Keratinocyte (primary cell): ENCODE results near the gene DCUN1D2. TPM values are rescaled to one million over a fixed set of nuclear protein-coding genes. Genes with fewer than 3 reads are reported as not detected.

ENCODE experiments used
- DNase-seq: peaks from one replicate; pipeline ENCODE4 v3.0.0-alpha.2; 2011; ENCODE audit warnings: low read depth, missing footprints, low spot score
- FAIRE-seq: peaks from 2 replicates; lab custom pipeline; 2011; peaks lifted over from hg19 to GRCh38; lab: Jason Lieb, UNC
- H2AFZ ChIP-seq: 2 replicates; pipeline ENCODE4 v1.6.0; 2012; ENCODE audit warnings: low read length, control low read depth, inconsistent platforms; ENCODE audit not compliant: control insufficient read depth
- H3K27ac ChIP-seq: 2 replicates; pipeline ENCODE4 v1.5.1; 2011; ENCODE audit warnings: low read length; ENCODE audit not compliant: control insufficient read depth, insufficient read depth
- H3K27me3 ChIP-seq: 3 replicates; pipeline ENCODE4 v1.6.0; 2011; ENCODE audit warnings: low read length; ENCODE audit not compliant: control insufficient read depth, insufficient read depth; ENCODE audit errors: extremely low read depth
- H3K36me3 ChIP-seq, 2 experiments: 2 replicates in 1 of 2; 3 replicates in 1 of 2; pipeline ENCODE4 v1.5.1; 2011; ENCODE audit warnings: low read length in 2 of 2, mild to moderate bottlenecking in 1 of 2; ENCODE audit not compliant: control insufficient read depth in 2 of 2, insufficient read depth in 2 of 2; ENCODE audit errors: extremely low read depth in 1 of 2
- H3K4me1 ChIP-seq: 3 replicates; pipeline ENCODE4 v1.5.1; 2011; ENCODE audit warnings: low read length; ENCODE audit not compliant: control insufficient read depth, insufficient read depth; ENCODE audit errors: extremely low read depth
- H3K4me2 ChIP-seq: 3 replicates; pipeline ENCODE4 v1.6.0; 2011; ENCODE audit warnings: low read depth, low read length; ENCODE audit not compliant: control insufficient read depth, insufficient read depth; ENCODE audit errors: extremely low read depth
- H3K4me3 ChIP-seq, 3 experiments: fragments of 200-600 bp in 1 of 3; sonication (generic) in 1 of 3; 2 replicates in 2 of 3; 3 replicates in 1 of 3; pipeline ENCODE4 v1.5.1; 2011 to 2016; ENCODE audit warnings: low read length in 3 of 3, mild to moderate bottlenecking in 3 of 3, control low read depth in 2 of 3, inconsistent platforms in 1 of 3, low read depth in 1 of 3, mixed read lengths in 1 of 3, mixed run types in 1 of 3, moderate library complexity in 1 of 3; ENCODE audit not compliant: control insufficient read depth in 2 of 3, insufficient read depth in 2 of 3; ENCODE audit errors: extremely low read depth in 1 of 3
- H3K79me2 ChIP-seq: 2 replicates; pipeline ENCODE4 v1.6.0; 2012; ENCODE audit warnings: low read length; ENCODE audit not compliant: control insufficient read depth, insufficient read depth
- H3K9ac ChIP-seq: 3 replicates; pipeline ENCODE4 v1.6.0; 2011; ENCODE audit warnings: low read length; ENCODE audit not compliant: control insufficient read depth, insufficient read depth; ENCODE audit errors: extremely low read depth
- H3K9me1 ChIP-seq: 3 replicates; pipeline ENCODE4 v1.6.0; 2011; ENCODE audit warnings: low read length; ENCODE audit not compliant: control insufficient read depth, insufficient read depth; ENCODE audit errors: extremely low read depth
- H3K9me3 ChIP-seq: 2 replicates; pipeline ENCODE4 v1.5.1; 2012; ENCODE audit warnings: low read depth, low read length; ENCODE audit not compliant: control insufficient read depth
- H4K20me1 ChIP-seq: 3 replicates; pipeline ENCODE4 v1.6.0; 2011; ENCODE audit warnings: low read length; ENCODE audit not compliant: control insufficient read depth, insufficient read depth; ENCODE audit errors: extremely low read depth
- CTCF ChIP-seq, 3 experiments: IDR thresholded peaks in 1 of 3; conservative IDR thresholded peaks in 1 of 3; optimal IDR thresholded peaks in 1 of 3; 2 replicates in 2 of 3; 3 replicates in 1 of 3; pipeline versions ENCODE3 to v1.5.1; 2011; ENCODE audit warnings: low read length in 3 of 3, mild to moderate bottlenecking in 3 of 3, moderate library complexity in 2 of 3, control low read depth in 1 of 3, inconsistent platforms in 1 of 3; ENCODE audit not compliant: insufficient read depth in 2 of 3; ENCODE audit errors: extremely low read depth in 1 of 3
- EZH2 ChIP-seq: IDR thresholded peaks from one replicate; pipeline ENCODE4 v1.6.1; 2012; ENCODE audit warnings: inconsistent platforms, mild to moderate bottlenecking, low read length, moderate library complexity
- dilution Hi-C: fragments of 300-500 bp; cut with MboI; formaldehyde crosslinking; loops from one replicate; pipeline ENCODE4 v1.7.0; 2020; ENCODE audit warnings: low sequenced_read_pairs; ENCODE audit not compliant: extremely low pct_ligation_motif_present
- polyA plus RNA-seq, 5 experiments: library from polyadenylated mRNA; depleted of rRNA in 3 of 5; stranded (reverse) in 3 of 5; stranded (forward) in 1 of 5; unstranded in 1 of 5; fragments of >200 nt; gene quantifications; 1 replicate in 1 of 5; 2 replicates in 3 of 5; 3 replicates in 1 of 5; pipeline versions ENCODE4 v1.2.1 to v1.2.3, GENCODE V29; 2011 to 2012; ENCODE audit warnings: missing spikeins in 2 of 5, low read depth in 1 of 5, low replicate concordance in 1 of 5

The DCUN1D2 gene
- polyA plus RNA-seq, 1 donor (not counting 4 experiments of a cell fraction or from before 2014, with no cell fraction given) = 9.1 TPM

- H3K9ac ChIP-seq = no peak overlapping the region
- H3K4me2 ChIP-seq = no peak overlapping the region
- no peaks in the 10 kb centered on the region for H3K36me3 ChIP-seq
- H3K27me3 ChIP-seq = peaks cover 6% of the 10 kb centered on the region
- dilution Hi-C loops = no loop called here
- no peaks in the 10 kb centered on the region for H3K79me2 ChIP-seq
- FAIRE-seq = no peak
- H3K4me1 ChIP-seq = no peaks in the 10 kb centered on the region
- H3K4me3 ChIP-seq = no peak overlapping the region
- H2AFZ ChIP-seq = no peak overlapping the region
- H4K20me1 ChIP-seq = no peaks in the 10 kb centered on the region
- TF ChIP-seq CTCF (optimal IDR thresholded peaks at IDR 0.05 in 1 of 3, IDR thresholded peaks at IDR 0.05 in 1 of 3, conservative IDR thresholded peaks at IDR 0.05 in 1 of 3; ENCODE audit: extremely low read depth in 1 of 3, insufficient read depth in 2 of 3, low read length in 3 of 3) (no peak), EZH2 (no peak)
- no peaks in the 10 kb centered on the region for H3K9me3 ChIP-seq
- no peak for DNase-seq
- no peak overlapping the region for H3K27ac ChIP-seq
- no peaks in the 10 kb centered on the region for H3K9me1 ChIP-seq
Observed at GRCh38 chr13:113415825-113416224, 74.7 kb downstream of the DCUN1D2 start.

- Histone ChIP-seq H3K4me2 (no peak overlapping the region), H4K20me1 (no peaks in the 10 kb centered on the region), H3K27ac (no peak overlapping the region), H3K27me3 (peaks cover 6% of the 10 kb centered on the region), H3K9ac (no peak overlapping the region), H3K4me1 (no peaks in the 10 kb centered on the region), H2AFZ (no peak overlapping the region), H3K36me3 (no peaks in the 10 kb centered on the region), H3K9me1 (no peaks in the 10 kb centered on the region), H3K79me2 (no peaks in the 10 kb centered on the region), H3K9me3 (no peaks in the 10 kb centered on the region), H3K4me3 (no peak overlapping the region)
- dilution Hi-C loops = no loop called here
- FAIRE-seq (no peak), DNase-seq (no peak)
- TF ChIP-seq EZH2 (no peak), CTCF (optimal IDR thresholded peaks at IDR 0.05 in 1 of 3, IDR thresholded peaks at IDR 0.05 in 1 of 3, conservative IDR thresholded peaks at IDR 0.05 in 1 of 3; ENCODE audit: extremely low read depth in 1 of 3, insufficient read depth in 2 of 3, low read length in 3 of 3) (no peak)
Observed at GRCh38 chr13:113415032-113415431, 75.5 kb downstream of the DCUN1D2 start.
